ENCODE results near the gene SLC2A6.

The SLC2A6 gene

GRCh38 chr9:133515615-133516255, 36.8 kb upstream of the SLC2A6 start:
- no peak for DNase-seq (ENCODE audit: low read depth)

- no peak for DNase-seq (ENCODE audit: low read depth)
These were observed 36.3 kb upstream of the SLC2A6 start for GRCh38 chr9:133515240-133515610.

GRCh38 chr9:133514460-133515239, 35.8 kb upstream of the SLC2A6 start:
- DNase-seq (ENCODE audit: low read depth): no peak

- no peak for DNase-seq (ENCODE audit: low read depth)
These were observed 34.6 kb upstream of the SLC2A6 start for GRCh38 chr9:133513214-133514100.

- no peak for DNase-seq (ENCODE audit: low read depth)
These were observed 33.6 kb upstream of the SLC2A6 start for GRCh38 chr9:133512253-133513213.

- no peak for DNase-seq (ENCODE audit: low read depth)
These were observed 32.7 kb upstream of the SLC2A6 start for GRCh38 chr9:133511607-133512006.

GRCh38 chr9:133510926-133511505, 32.1 kb upstream of the SLC2A6 start:
- DNase-seq (ENCODE audit: low read depth): no peak

GRCh38 chr9:133509179-133510083, 30.5 kb upstream of the SLC2A6 start:
- no peak for DNase-seq (ENCODE audit: low read depth)

- no peak for DNase-seq (ENCODE audit: low read depth)
These were observed 29.1 kb upstream of the SLC2A6 start for GRCh38 chr9:133508046-133508445.

GRCh38 chr9:133507246-133507965, 28.5 kb upstream of the SLC2A6 start:
- DNase-seq (ENCODE audit: low read depth): no peak

- no peak for DNase-seq (ENCODE audit: low read depth)
These were observed 27.7 kb upstream of the SLC2A6 start for GRCh38 chr9:133506653-133507038.

- DNase-seq (ENCODE audit: low read depth): no peak
These were observed 27.2 kb upstream of the SLC2A6 start for GRCh38 chr9:133505901-133506652.

- DNase-seq (ENCODE audit: low read depth): no peak
These were observed 26.4 kb upstream of the SLC2A6 start for GRCh38 chr9:133505186-133505830.

GRCh38 chr9:133502112-133502511, 23.2 kb upstream of the SLC2A6 start:
- DNase-seq (ENCODE audit: low read depth): no peak

- no peak for DNase-seq (ENCODE audit: low read depth)
These were observed 21.0 kb upstream of the SLC2A6 start for GRCh38 chr9:133499892-133500270.

- no peak for DNase-seq (ENCODE audit: low read depth)
These were observed 20.4 kb upstream of the SLC2A6 start for GRCh38 chr9:133499132-133499891.
